ENCODE measurements around the gene SSBP2. TPM values are rescaled to one million over a fixed set of nuclear protein-coding genes. Genes with fewer than 3 reads are reported as not detected.
A peak's percentile ranks its signal among the peaks of the same experiment; 100 is the strongest.

SSBP2 gene
- total RNA-seq, 1 donor from 2014 or later: 85.8 TPM

GRCh38 chr5:81397176-81397575 is 353.7 kb downstream of the SSBP2 start:
- TF ChIP-seq CTCF (IDR thresholded peaks at IDR 0.05; ENCODE audit: unreplicated experiment): no peak
- Mint-ChIP-seq H3K4me3 (no peak overlapping the region), H3K36me3 (no peaks in the 10 kb centered on the region), H3K9me3 (peaks cover 6% of the 10 kb centered on the region), H3K27me3 (ENCODE audit: low read depth) (peaks cover 40% of the 10 kb centered on the region), H3K27ac (no peak overlapping the region), H3K4me1 (no peaks in the 10 kb centered on the region)
- DNase-seq (ENCODE audit: low spot score in 2 of 2, unreplicated experiment in 2 of 2): no peak

GRCh38 chr5:81395262-81395661 is 355.6 kb downstream of the SSBP2 start:
- DNase-seq (ENCODE audit: low spot score in 2 of 2, unreplicated experiment in 2 of 2): no peak
- Mint-ChIP-seq H3K27me3 (ENCODE audit: low read depth) (peaks cover 53% of the 10 kb centered on the region), H3K36me3 (no peaks in the 10 kb centered on the region), H3K4me1 (no peaks in the 10 kb centered on the region), H3K9me3 (peaks cover 6% of the 10 kb centered on the region), H3K27ac (no peak overlapping the region), H3K4me3 (no peak overlapping the region)
- TF ChIP-seq CTCF (IDR thresholded peaks at IDR 0.05; ENCODE audit: unreplicated experiment): no peak

GRCh38 chr5:81393783-81394718 is 356.8 kb downstream of the SSBP2 start, which contains the start of gene ACOT12:
Gene ACOT12 (minus strand): TSS chr5:81394134. CDS start chr5:81394114, 20 bp downstream.
- DNase-seq (ENCODE audit: low spot score in 2 of 2, unreplicated experiment in 2 of 2): peak in 1 of 2 experiments; percentile 43
- TF ChIP-seq CTCF (IDR thresholded peaks at IDR 0.05; ENCODE audit: unreplicated experiment): no peak
- Mint-ChIP-seq H3K27me3 (ENCODE audit: low read depth) (peaks cover 53% of the 10 kb centered on the region), H3K36me3 (no peaks in the 10 kb centered on the region), H3K4me1 (no peaks in the 10 kb centered on the region), H3K4me3 (peak within 1 kb of the TSS; percentile 63), H3K9me3 (peaks cover 6% of the 10 kb centered on the region), H3K27ac (no peak within 1 kb of the TSS)

- H3K27me3 Mint-ChIP-seq (ENCODE audit: low read depth): peaks cover 51% of the 10 kb centered on the region
- no peak overlapping the region for H3K27ac Mint-ChIP-seq
- H3K4me1 Mint-ChIP-seq: no peaks in the 10 kb centered on the region
- H3K36me3 Mint-ChIP-seq: no peaks in the 10 kb centered on the region
- no peak for DNase-seq (ENCODE audit: low spot score in 2 of 2, unreplicated experiment in 2 of 2)
- no peak for TF ChIP-seq CTCF (IDR thresholded peaks at IDR 0.05; ENCODE audit: unreplicated experiment)
- H3K4me3 Mint-ChIP-seq: peak overlapping the region; percentile 63
- peaks cover 6% of the 10 kb centered on the region for H3K9me3 Mint-ChIP-seq
Observed at GRCh38 chr5:81393430-81393782, 357.5 kb downstream of the SSBP2 start.

- H3K36me3 Mint-ChIP-seq: no peaks in the 10 kb centered on the region
- TF ChIP-seq CTCF (IDR thresholded peaks at IDR 0.05; ENCODE audit: unreplicated experiment): no peak
- no peak overlapping the region for H3K4me3 Mint-ChIP-seq
- H3K9me3 Mint-ChIP-seq: no peaks in the 10 kb centered on the region
- no peak overlapping the region for H3K27ac Mint-ChIP-seq
- no peaks in the 10 kb centered on the region for H3K4me1 Mint-ChIP-seq
- DNase-seq (ENCODE audit: low spot score in 2 of 2, unreplicated experiment in 2 of 2): no peak
- H3K27me3 Mint-ChIP-seq (ENCODE audit: low read depth): peaks cover 28% of the 10 kb centered on the region
Observed at GRCh38 chr5:81389025-81389424, 361.9 kb downstream of the SSBP2 start.

Measured in mesothelial cell of epicardium (in vitro differentiated cells).